ENCODE data around the gene KRT74.

The KRT74 gene

DNA sequence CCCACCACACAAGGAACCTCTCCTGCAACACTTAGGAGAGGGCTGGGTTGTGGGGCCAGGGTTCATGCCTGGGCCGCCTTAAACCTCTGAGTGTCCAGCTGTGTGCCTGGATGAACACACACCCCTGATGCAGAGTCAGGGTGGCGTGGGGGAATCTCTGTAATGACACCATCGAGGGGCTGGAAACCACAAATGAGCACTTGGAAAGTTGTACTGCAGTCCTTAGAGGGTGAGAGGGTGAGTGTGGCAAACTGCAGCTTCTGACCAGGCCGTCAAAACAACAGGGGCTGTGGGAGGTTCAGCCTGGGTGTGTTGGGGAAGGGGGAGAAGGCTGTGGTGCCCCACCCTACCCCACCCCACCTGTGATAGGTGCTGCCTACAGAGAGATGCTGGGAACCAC lies 41.0 kb downstream of the KRT74 start:
- TF ChIP-seq, protein P1, sequence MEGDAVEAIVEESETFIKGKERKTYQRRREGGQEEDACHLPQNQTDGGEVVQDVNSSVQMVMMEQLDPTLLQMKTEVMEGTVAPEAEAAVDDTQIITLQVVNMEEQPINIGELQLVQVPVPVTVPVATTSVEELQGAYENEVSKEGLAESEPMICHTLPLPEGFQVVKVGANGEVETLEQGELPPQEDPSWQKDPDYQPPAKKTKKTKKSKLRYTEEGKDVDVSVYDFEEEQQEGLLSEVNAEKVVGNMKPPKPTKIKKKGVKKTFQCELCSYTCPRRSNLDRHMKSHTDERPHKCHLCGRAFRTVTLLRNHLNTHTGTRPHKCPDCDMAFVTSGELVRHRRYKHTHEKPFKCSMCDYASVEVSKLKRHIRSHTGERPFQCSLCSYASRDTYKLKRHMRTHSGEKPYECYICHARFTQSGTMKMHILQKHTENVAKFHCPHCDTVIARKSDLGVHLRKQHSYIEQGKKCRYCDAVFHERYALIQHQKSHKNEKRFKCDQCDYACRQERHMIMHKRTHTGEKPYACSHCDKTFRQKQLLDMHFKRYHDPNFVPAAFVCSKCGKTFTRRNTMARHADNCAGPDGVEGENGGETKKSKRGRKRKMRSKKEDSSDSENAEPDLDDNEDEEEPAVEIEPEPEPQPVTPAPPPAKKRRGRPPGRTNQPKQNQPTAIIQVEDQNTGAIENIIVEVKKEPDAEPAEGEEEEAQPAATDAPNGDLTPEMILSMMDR (IDR thresholded peaks at IDR 0.05; ENCODE audit: insufficient read depth, low read depth, low read length, missing control alignments) = no peak
- no peak for DNase-seq (ENCODE audit: low read depth)
- no peak overlapping the region for H3K4me3 ChIP-seq (ENCODE audit: low read depth, low read length)

DNA sequence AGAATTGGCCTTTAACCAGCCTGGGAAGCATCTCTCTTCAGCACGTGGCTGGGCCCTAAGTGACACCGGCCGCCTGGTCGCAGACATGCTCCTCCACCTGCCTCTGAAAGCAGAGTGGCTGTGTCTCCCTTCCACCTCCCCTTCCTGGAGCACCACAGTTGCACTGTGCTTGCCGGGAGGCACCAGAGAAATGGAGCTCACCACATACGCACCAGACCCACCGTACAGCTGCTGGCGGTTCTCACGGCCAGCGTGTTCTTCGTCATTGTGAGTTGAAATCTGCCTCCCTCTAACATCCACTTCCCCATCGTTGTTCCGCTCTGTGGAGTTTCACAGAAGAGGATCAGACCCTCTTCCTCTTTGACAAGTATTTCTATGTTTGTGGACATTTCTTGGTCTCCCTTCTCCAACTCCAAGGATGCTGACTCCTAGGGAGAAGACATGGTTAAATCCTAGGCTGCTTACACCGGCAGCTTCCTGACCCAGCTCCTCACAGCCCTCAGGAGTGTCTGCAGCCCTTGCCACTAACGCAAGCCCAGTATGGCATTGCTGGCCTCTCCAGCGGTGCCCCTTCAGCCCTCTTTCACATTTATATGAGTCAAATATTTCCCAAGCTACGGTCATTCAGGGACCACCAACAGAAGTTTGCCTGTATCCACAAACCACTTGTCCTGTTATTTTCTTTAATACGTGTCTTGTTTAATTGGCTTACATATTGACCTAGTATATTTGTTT lies 41.9 kb downstream of the KRT74 start:
- no peak overlapping the region for H3K4me3 ChIP-seq (ENCODE audit: low read depth, low read length)
- TF ChIP-seq, protein P1 (IDR thresholded peaks at IDR 0.05; ENCODE audit: insufficient read depth, low read depth, low read length, missing control alignments) = no peak
- no peak for DNase-seq (ENCODE audit: low read depth)

DNA sequence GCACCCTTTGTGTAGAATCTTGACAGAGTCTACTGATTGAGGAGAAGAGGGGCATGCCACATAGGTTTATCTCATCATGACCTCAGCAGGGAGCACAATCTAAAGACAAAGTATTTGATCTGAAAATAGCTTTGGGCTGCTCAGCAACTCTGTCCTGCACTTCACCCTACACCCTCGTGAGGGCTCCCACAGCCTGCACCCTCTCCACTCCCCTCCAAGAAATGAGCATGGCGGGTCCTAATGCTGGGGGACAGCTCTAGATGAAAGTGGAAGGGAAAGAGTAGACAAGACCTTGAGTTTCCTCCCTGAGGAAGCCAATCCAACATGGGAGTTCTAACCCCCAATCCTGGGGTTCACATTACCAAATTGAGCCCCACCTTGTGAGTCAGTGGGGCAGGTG lies 42.7 kb downstream of the KRT74 start:
- TF ChIP-seq, protein P1 (IDR thresholded peaks at IDR 0.05; ENCODE audit: insufficient read depth, low read depth, low read length, missing control alignments) = no peak
- no peak overlapping the region for H3K4me3 ChIP-seq (ENCODE audit: low read depth, low read length)
- DNase-seq (ENCODE audit: low read depth) = no peak

DNA sequence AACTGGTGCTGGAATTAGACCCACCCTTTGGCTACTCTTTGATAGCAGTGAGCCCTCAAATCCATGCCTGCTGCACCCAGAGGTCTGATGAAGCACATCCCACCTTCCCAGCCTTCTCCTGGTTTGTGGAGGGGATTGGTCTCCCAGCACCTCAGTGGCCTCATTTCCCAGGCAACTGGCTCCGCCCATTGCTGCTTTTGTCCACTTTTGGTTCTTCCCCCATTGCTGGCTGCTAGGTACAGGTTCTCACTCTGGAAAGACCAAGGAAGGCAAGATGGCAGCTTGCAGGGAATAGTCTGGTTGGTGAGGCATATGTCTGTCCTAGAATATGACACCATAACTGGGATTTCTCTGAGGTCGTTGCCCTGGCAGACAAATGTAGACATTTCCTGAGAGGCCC lies 43.3 kb downstream of the KRT74 start:
- DNase-seq (ENCODE audit: low read depth) = no peak
- H3K4me3 ChIP-seq (ENCODE audit: low read depth, low read length) = no peak overlapping the region
- TF ChIP-seq, protein P1 (IDR thresholded peaks at IDR 0.05; ENCODE audit: insufficient read depth, low read depth, low read length, missing control alignments) = no peak

DNA sequence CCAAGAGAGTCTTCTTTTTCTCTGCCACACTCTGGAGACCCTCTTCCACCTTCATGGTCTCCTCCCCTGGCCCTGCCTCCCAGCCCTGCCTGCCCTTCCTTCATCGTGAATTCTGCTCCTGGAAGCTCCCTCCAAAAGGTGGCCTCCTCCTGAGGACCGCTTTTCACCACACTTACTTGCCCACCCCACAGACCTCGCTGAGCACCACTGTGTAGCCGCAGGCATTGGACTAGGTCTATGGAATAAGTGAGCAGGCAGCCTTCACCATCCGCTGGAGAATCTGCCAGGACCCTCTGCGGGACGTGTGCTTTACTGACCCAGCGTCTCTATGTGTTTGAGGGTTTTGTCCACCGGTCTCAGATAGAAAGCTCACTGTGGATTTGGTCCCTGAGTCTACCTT lies 43.8 kb downstream of the KRT74 start:
- H3K4me3 ChIP-seq (ENCODE audit: low read depth, low read length) = no peak overlapping the region
- no peak for DNase-seq (ENCODE audit: low read depth)
- TF ChIP-seq, protein P1 (IDR thresholded peaks at IDR 0.05; ENCODE audit: insufficient read depth, low read depth, low read length, missing control alignments) = no peak

DNA sequence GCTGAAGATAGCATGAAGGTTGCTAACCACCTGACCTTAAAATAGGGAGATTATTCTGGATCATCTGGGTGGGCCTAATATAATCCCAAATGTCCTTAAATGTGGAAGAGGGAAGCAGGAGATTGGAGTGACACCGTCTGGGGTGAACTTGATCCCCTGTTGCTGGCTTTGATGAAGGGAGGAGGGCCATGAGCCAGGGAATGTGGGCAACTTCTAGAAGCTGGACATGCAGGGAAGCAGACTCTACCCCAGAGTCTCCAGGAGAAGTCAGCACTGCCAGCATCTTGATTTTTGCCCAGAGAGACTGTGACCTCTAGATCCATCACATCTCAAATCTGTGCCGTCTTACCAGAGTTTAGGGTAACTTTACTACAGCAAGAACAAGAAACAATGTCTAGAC lies 44.2 kb downstream of the KRT74 start:
- no peak for DNase-seq (ENCODE audit: low read depth)
- TF ChIP-seq, protein P1 (IDR thresholded peaks at IDR 0.05; ENCODE audit: insufficient read depth, low read depth, low read length, missing control alignments) = no peak
- no peak overlapping the region for H3K4me3 ChIP-seq (ENCODE audit: low read depth, low read length)

DNA sequence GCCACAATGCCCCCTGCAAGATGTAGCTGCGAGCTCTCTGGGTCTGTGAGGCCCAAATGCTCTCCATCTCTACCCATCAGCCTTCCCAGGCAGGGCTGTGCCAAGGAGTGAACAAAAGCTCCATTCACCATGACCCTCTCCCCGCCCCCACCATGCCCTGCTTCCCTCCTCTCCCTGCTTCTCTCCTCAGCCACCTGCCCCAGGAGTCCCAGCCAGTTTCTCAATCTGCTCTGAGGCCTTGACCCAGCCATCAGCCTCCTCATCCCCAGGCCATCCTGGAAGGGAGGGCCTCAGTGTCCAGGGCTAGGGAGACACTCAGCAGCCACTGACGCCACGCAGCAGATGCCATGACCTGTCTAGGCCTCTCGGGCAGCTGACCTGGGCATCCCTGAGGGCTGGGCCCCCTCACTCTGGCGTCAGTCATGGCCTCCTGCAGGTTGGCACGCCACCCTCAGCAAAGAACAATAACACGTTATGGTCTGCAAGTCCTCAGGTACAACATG lies 45.0 kb downstream of the KRT74 start:
- DNase-seq (ENCODE audit: low read depth) = no peak
- H3K4me3 ChIP-seq (ENCODE audit: low read depth, low read length) = no peak overlapping the region

More for the DNA sequence above, 45.0 kb downstream of the KRT74 start:
- TF ChIP-seq, protein P1 (IDR thresholded peaks at IDR 0.05; ENCODE audit: insufficient read depth, low read depth, low read length, missing control alignments) = no peak
